HS-27A (cell line): ENCODE measurements around the gene NXPH1.

Experiments used
- DNase-seq: peaks from one replicate; pipeline ENCODE4 v3.0.0-alpha.2; 2012; ENCODE audit warnings: low read depth, missing footprints

NXPH1 gene

GRCh38 chr7:8507566-8507965 lies 74.2 kb downstream of the NXPH1 start:
- no peak for DNase-seq

DNA sequence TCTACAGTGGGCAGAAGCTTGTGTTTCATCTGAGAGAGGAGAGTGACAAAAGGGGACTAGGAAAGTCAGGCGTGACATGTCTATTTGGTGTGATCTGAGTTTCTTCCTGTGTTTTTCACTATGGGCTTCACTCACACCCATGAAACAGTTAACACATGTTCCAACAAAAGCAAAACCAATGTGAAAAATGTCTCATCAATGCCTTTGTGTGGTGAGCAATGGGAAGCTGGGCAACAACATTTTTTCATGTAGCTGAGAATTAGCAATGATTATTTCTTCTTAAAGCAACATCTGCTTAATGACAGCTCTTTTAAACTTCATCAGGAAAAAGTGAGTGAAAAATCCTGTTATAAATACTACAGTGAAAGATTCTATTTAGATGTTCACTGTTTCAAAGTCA lies 76.2 kb downstream of the NXPH1 start:
- DNase-seq = no peak

DNA sequence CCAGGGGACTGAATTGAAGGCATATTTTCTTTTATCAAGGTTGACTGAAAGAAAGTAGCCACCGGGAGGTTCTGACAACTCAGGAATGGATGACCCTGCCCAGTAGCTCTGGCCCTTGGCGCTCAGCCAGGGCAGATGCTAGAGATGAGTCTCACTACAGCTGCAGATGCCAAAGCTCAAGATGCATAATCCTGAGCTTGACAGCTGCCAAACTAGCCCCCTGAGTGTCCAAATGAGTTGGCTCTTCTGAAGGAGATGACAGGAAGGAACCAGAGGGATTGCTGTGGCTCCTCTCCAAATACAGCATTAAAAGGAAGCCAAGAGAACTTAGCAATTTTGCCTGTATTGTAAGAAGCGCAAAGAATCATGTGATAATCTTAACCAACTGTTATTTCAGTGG lies 78.4 kb downstream of the NXPH1 start:
- no peak for DNase-seq

- no peak for DNase-seq
Observed at GRCh38 chr7:8514781-8515519, 81.5 kb downstream of the NXPH1 start.

DNA sequence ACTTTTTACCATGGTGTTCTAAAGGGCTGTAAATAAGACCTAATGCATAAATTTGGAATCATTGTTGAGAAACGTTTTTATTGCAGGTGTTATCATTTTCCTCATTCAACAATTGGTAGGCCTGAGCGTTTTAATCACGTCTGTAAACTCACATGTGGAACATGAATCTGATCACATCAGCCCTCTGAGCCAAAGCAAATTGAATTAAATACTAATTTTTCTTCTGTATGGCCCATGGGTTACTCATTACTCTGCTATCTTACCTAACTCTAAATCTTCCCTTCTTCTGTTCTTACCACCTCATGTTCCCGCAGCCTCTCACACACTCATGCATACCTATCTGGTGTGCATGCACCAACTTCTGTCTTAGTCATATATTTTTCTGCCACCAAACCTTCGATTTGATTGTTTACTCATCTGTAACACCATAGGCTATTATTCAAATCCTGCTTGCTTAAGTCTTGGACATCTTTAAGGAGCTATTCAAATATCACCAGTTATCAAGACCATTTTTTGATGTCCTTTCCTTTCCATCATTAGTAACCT lies 82.3 kb downstream of the NXPH1 start:
- no peak for DNase-seq

DNA sequence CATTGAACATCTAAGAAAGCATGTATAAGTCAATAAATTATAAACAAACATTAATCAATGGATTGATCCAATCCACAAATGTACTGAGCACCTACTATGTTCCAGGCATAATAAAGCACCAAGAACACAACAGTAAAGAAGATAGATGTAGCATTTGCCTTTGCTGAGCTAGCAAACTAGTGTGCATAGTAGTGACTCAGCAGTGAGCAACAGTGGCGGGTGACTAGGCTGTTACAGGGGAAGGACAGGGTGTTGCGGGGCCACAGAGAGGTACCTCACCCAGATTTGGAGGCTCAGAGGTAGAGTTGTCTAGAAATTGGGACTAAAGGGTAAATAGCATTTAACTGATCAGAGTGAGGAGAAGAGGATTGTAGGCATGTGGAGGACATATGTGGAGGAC lies 83.6 kb downstream of the NXPH1 start:
- no peak for DNase-seq

DNA sequence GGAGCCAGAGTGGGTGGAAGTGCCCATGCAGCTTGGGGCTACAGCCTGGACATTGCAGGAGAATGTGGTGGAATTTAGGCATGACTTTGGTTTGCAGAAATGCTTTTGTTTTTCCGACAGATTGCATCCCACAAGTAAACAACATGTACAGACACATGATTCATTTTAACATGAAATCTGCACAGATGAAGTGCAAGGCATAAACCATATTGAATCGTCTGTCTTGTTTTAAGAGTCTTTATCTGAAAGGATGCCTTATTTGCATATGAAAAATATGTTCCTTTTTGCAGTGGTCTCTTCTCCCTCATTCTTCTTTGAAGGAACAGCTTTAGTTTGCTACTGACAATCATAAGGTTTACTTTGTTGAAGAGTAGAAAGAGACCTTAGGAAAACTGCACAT lies 94.9 kb downstream of the NXPH1 start:
- no peak for DNase-seq

- no peak for DNase-seq
Observed at GRCh38 chr7:8531991-8532515, 98.6 kb downstream of the NXPH1 start.

DNA sequence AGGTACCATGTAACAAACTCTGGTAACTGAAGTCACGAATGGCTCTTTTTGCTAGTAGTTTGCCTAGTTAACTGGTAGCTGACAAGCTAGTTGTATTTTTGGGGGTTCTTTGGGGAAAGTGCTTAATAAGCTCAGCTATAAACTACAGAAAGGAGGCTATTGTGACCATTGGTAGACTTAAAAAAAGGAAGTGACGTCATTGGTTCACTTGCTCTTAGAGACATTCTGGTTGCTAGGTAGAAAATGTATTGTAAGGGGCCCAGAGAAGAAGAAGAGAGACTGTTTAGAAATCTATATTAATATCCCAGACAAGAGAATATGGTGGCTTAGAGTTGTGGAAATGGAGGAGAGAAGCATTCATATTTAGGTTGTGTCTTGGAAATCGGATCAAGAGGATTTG lies 103.0 kb downstream of the NXPH1 start:
- DNase-seq = no peak

DNA sequence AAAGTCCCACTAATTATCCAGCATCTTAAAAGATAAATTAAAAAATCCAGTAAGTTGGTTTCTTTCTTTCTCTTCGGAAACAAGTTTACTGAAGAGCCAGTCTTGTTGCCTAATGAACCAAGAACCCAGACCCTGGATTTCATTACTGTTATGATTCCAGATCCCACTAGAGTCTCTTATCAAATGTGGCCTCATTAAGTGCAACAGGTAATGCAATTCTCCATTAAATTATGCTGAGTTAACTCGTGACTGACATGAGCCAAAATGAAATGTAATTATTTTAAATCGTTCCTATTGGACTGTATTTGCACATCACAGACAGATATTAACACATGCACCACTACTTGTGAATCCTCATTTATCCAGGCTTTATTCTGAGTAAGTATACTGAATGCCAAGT lies 115.6 kb downstream of the NXPH1 start:
- DNase-seq = no peak

DNA sequence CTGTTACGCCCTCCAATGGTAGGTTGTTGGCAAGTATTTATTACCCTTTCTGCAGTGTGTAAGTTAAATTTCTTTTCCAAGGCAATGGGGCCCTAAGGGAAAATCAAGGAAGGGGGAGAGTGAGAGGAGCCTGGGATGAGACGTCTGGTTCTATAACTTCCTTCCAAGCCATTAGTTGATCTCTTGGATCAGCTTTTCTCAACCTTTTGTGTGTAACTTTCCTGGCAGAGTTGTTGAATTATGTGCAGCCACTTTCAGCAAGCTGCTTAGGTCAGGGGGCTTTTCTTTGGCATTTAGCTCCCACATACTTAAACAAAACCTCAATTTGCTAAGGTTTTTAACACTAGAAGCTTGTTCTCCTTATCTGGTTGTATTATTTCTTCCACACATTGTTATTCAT lies 127.1 kb downstream of the NXPH1 start:
- DNase-seq = no peak

GRCh38 chr7:8561449-8561848 lies 128.0 kb downstream of the NXPH1 start:
- no peak for DNase-seq

DNA sequence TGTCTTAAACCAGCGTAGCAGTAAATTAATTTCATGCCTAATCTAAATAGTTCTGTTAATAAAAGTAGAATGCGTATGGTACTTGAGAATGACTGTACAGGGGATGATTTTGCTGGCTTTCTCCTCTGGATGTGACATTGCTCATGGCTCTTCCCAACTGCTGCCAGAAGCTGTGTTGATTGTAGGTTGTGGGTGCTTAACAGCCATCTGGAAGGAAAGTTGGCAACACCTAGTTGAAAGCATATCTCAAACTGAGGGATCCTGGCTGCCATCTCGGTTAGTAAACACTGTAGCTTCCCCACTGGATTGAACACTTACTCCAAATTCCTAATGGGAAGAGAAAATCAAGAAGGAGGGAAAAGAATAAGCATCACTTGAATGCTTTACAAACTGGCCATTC lies 130.9 kb downstream of the NXPH1 start:
- DNase-seq = no peak

DNA sequence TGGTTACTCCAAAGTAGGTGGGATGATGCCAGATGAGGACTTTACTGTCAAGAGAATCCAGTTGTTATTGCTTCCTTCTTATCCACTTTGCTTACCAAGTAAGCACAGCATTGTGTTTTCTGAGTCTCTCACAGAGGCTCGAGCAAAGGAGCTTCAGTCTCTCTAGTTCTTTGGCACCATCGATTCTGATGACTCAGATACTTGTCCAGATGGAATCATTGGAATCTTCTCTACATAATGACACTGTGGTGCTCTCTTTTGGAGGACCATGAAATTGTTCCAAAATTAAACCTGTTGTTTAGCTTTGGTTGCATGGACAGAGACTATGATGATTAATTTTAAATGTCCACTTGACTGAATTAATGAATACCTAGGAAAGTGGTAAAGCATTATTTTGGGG lies 132.6 kb downstream of the NXPH1 start:
- no peak for DNase-seq

GRCh38 chr7:8567626-8568025 lies 134.2 kb downstream of the NXPH1 start:
- no peak for DNase-seq

DNA sequence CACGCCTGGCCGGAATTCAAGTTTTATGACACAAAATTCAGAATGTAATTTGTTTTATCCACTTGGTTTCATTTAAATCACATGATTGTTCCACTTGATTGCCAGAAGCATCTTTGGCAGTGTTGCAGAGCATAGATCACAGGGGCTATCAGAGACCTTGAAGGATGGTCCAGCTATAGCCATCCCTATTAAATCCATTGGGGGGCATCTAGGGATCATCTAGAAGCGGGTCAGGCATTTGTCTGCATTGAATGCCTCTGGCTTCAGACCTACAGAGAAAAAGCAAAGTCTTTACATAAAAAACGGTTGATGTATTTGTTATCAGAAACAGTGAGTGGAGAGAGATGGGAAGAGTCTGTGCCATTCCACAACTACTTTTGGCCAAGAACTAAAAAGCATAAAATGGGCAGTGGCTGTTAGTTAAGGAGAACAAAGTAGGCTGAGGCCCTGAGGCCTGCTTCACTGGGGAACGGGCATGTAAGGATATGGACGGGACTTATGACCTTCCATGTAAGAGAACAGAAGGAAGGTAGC lies 146.3 kb downstream of the NXPH1 start:
- no peak for DNase-seq

DNA sequence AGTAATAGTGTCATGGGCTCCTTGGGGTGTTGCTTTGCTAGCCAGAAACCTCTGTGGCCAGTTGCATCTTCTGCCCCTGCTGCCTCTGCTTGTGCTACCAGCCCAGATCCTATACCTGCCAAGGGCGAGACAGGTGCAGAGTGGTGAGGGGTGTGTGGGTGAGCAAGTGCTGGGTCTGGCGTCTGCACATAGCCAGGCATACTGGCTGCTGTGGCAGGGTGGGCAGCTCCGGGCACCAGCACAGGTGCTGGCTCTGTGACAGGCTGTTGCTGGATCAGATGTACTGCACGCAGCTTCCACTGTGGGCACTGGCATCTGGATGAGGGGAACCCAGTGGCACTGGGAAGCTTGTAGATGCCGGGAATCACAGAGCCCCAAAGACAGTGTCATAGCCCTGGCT lies 148.4 kb downstream of the NXPH1 start:
- no peak for DNase-seq

DNA sequence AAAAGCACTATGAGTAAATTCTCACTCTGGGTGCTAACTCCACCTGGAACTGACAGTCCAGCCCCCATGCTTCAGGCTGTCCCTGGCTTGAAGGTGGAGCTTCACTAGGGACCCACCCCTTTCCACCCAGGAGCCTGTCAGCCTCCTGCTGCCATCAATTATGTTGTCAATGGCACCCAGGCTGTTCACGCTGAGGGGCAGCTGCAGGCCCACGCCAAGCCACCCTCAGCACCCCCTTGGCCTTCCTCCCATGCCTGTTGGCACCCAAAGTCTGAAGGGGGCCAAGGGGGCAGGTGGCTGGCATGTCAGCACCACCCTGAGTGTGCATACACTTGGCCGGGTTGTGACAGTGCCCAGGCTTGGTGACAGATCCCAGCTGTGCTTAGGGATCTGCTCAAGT lies 149.3 kb downstream of the NXPH1 start:
- no peak for DNase-seq

- no peak for DNase-seq
Observed at GRCh38 chr7:8585591-8585990, 152.2 kb downstream of the NXPH1 start.

GRCh38 chr7:8590225-8590624 lies 156.8 kb downstream of the NXPH1 start:
- DNase-seq = no peak

GRCh38 chr7:8590791-8591190 lies 157.4 kb downstream of the NXPH1 start:
- DNase-seq = no peak

- DNase-seq = no peak
Observed at GRCh38 chr7:8591289-8591688, 157.9 kb downstream of the NXPH1 start.

DNA sequence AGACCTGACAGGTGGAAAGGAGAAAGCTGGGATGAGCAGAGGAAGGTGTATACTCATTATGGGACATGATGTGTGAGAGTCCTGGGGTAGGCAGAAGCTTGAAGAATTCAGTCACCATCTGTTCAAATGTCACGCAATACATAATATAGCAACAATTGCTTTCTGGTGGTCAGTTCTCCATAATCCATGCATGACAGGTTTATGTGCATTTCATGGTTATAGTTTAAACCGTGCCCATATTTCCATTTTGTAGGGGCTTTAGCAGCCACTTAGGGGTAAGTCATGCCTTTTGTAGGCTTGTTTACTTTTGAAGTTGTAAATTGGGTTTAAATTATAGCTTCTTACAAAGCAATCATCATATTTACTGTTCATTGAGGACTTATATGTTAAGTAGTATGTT lies 158.8 kb downstream of the NXPH1 start:
- DNase-seq = no peak

GRCh38 chr7:8594115-8594514 lies 160.7 kb downstream of the NXPH1 start:
- no peak for DNase-seq
